Globus pallidus (tissue), 1 donor: Measurements from ENCODE around the gene CD2.
"Not testable (repeated sequence)": the region's sequence is repeated elsewhere in the genome, so short reads cannot be mapped to it uniquely, and the experiment has no call there.

Experiments used
- DNase-seq: peaks from one replicate; pipeline ENCODE4 v3.0.0-alpha.2; 2015; ENCODE audit warnings: low spot score

CD2 gene

GRCh38 chr1:116731439-116731838 is 22.8 kb upstream of the CD2 start:
- no peak for DNase-seq

- DNase-seq, result no peak
Observed at GRCh38 chr1:116732726-116733125, 21.5 kb upstream of the CD2 start.

DNA sequence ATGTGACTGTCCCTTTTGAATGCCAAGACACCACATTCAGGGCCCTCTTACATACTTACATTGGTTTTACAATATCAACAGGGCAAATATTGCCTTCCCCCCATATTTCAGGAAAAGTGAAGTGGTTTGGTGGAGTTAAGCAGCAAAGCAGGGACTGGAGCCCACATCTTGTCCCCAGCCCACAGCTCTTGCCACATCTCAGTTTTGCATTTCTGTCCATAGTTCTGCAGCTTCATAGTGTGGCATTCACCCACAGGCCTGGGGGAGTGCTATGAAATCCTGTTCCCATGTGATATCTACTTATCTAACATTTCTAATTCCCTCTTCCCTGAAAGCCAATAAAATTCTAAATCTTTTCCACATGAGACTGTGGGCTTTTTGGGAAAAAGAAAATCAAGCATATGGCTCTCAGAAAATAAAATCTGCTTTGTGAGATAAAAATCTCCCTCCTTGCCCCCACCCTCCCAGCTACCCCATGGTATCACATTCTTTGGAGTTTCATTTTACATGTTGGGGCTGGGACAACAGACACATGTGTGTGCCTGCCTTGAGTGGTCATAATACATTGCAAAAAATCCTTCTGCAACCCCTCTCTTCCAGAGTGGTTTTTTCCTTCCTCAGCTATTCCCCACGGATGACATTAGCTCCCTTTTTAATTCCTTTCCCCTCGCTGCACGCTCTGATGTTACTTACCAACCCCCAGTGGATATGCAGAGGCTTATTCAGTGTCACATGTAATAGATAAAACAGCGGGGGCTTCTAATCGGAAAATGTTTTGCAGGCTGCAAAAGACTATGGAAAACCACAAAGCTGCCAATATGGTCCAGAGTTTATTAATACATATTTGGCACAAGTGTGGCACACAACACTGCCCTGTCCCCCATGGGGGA is 20.5 kb upstream of the CD2 start:
- no peak for DNase-seq

GRCh38 chr1:116735246-116735645 is 19.0 kb upstream of the CD2 start:
- DNase-seq, result no peak

GRCh38 chr1:116737020-116737854 is 17.0 kb upstream of the CD2 start:
- DNase-seq, result peak; percentile 39

DNA sequence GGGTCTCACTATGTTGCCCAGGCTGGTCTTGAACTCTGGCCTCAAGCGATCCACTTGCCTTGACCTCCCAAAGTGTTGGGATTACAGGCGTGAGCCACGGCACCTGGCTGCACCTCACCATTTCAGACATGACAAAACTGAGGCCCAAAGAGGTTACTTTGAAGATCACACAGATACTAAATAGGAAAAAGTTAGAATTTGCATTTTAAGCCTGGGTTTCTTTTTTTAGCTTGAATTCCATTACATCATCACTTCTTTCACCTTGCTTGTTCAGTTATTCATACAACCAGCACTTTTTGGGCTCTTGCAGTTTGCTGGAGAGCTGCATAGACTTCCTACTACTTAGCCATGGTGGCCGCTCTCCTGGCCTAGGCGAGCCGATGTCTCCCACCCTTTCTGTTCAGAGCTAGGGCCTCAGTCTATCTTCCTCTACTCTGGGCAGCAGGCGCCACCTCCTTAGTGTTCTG is 16.3 kb upstream of the CD2 start:
- no peak for DNase-seq

- DNase-seq, result no peak
Observed at GRCh38 chr1:116738673-116739370, 15.4 kb upstream of the CD2 start.

GRCh38 chr1:116739371-116740012 is 14.7 kb upstream of the CD2 start:
- DNase-seq, result no peak

DNA sequence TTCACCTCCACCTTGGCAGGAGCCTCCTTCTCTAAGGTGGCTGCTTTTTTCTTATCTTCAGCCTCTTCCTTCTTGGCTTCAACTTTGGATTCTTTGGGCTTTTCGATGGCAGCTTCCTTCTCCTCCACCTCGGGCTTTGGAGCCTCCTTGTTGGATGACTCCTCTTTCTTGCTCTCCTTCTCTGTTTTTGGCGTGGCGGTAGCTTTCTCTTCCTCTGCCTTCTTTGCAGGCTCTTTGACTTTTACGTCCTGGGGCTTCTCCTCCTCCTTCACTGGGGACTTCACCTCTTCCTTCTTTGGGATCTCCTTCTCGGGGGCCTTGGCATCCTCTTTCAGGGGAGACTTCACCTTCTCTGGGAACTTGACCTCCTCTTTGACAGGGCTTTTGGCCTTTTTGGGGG is 13.9 kb upstream of the CD2 start:
- DNase-seq, result no peak

DNA sequence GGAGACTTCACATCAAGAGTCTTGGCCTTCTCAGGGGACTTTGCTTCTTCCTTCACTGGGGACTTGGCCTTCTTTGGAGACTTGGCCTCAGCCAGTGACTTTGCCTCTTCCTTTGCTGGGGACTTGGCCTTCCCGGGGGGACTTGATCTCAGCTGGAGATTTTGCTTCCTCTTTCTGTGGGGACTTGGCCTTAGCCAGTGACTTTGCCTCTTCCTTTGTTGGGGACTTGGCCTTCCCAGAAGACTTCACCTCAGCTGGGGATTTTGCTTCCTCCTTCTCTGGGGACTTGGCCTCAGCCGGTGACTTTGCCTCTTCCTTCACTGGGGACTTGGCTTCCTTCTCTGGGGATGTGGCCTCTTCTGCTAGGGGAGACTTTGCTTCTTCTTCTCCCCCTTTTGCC is 13.5 kb upstream of the CD2 start:
- no peak for DNase-seq

DNA sequence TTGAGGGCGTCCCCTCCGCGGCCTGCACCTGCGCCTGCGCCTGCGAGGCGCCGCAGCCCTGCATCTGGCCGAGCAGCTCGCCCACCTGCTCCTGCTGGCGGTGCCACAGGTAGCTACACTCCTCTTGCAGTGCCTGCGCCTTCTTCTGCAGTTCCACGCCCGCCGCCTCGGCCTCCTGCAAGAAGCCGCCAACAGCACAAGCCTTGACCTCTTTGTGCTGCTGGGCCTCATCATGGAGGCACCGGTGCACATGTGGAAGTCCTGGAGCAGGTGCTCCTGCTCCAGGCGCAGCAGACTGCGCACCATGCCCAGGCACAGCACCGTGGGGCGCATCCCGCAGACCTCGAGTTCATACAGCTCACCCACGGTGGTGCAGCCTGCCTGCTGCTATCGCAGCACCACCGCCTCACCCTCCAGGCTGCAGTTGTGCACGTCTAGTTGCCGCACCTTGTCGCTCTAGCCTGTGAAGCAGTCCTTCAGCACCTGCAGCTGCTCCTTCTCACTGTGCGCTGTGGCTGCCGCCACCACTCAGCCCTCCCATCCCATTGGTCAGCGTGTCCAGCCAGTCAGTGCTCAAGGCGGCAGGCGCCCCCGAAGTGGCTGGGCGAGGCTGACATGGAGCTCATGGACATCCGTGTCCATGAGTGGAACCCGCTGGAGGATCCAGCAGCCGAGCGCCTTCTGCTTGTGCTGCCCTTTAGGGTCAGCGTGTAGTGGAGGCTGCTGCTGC is 12.2 kb upstream of the CD2 start:
- DNase-seq, result no peak

- no peak for DNase-seq
Observed at GRCh38 chr1:116743535-116743934, 10.7 kb upstream of the CD2 start.

DNA sequence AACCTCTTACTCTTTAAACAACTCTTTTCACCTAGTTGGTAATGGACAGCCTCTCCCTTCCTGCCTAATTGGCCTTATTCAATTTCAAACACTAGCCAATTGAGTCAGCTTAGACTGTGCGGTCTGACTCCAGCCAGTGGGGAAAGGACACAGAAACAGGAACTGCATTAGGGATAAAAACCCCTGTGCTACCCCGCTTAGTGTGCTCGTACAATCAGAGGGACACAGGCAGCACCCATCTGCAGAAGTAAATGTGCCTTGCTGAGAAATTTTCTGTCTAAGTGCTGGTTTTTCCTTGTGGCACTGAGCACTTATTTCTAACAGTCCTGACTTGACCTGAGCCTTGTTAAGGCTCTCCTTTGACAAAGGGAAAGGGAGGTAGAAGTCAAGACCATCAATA is 6.0 kb upstream of the CD2 start:
- no peak for DNase-seq

GRCh38 chr1:116751146-116751545 is 3.1 kb upstream of the CD2 start:
- DNase-seq, result no peak

GRCh38 chr1:116751621-116752020 is 2.6 kb upstream of the CD2 start:
- no peak for DNase-seq

DNA sequence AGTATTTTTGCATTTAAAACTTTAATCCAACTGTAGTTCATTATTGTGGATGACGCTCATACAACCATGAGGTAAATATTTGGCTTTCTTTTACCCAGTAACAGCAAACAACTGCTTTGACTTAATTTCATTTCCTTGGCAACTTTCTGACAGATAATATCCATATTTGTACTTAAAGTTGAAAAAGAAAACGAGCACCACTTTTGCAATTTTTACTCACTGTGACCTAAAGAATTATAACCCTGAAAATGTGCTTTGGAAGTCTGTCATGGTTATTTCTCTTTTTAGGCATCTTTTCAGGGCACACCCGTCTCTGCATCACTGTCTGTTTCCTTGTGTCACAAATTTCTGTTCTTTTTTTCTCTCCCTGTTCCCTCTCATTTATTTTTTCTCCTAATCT is 918 bp upstream of the CD2 start:
- no peak for DNase-seq

DNA sequence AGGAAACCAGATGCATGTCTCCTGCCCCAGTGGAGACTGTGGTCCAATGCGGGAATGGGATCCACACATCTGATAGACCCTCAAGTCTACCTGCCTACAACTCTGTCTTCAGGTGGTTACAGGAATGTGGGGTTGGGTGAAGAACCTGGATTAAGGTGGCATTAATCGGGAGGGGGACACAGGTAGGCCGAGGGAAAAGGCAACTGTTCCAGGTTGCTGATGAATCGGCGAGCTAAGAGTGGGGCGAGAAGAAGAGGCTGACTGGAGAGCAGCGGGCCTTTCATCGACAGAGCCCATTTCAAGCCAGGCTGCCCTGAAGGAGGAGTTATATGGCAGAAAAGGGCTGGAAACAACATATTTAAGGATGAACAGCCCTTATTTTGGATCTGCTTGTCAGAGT is 836 bp downstream of the CD2 start:
- no peak for DNase-seq

GRCh38 chr1:116755681-116756080 is 1.5 kb downstream of the CD2 start:
- no peak for DNase-seq

GRCh38 chr1:116756092-116756491 is 1.9 kb downstream of the CD2 start:
- DNase-seq, result not testable (repeated sequence)

GRCh38 chr1:116758456-116758815 is 4.2 kb downstream of the CD2 start:
- not testable (repeated sequence) for DNase-seq

GRCh38 chr1:116759636-116760035 is 5.4 kb downstream of the CD2 start:
- DNase-seq, result no peak
